ENCODE results near the gene RBFOX1. TPM values are rescaled to one million over a fixed set of nuclear protein-coding genes. Genes with fewer than 3 reads are reported as not detected.

RBFOX1 gene
- total RNA-seq, 4 donors from 2014 or later, result 0.08 to 0.32 TPM; not detected in 2

DNA sequence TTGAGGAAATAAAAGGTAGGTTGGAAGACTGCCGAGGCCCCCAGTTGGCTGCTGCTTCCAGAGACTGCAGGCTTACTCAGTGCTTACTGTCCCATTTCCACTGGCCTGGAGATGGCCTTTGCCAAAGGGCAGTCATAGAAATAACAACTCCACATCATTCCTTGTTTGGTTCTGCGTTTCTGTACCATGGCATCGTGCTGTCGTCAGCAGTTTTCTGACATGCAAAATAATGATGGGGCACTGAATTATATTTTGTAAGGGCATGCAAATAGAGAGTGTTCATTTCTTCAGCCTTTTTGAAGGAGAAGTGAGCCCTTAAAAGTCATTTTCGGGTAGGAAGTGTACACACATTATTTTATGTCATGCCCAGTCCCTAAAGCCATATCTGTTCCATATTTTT lies 88.9 kb downstream of the RBFOX1 start:
- H3K36me3 ChIP-seq, result no peaks in the 10 kb centered on the region
- H3K4me1 ChIP-seq, result no peaks in the 10 kb centered on the region
- 89% methylated on average over 5 of the region's 5 CpGs for WGBS
- no peak overlapping the region for H3K27ac ChIP-seq
- no peaks in the 10 kb centered on the region for H3K27me3 ChIP-seq
- DNase-seq (ENCODE audit: low spot score in 2 of 2), result no peak
- no peak overlapping the region for H3K4me3 ChIP-seq
- no peaks in the 10 kb centered on the region for H3K9me3 ChIP-seq
- TF ChIP-seq POLR2AphosphoS5 (IDR thresholded peaks at IDR 0.05) (no peak), EP300 (IDR thresholded peaks at IDR 0.05) (no peak), POLR2A (IDR thresholded peaks at IDR 0.05) (no peak)
- TF ChIP-seq, protein P1, sequence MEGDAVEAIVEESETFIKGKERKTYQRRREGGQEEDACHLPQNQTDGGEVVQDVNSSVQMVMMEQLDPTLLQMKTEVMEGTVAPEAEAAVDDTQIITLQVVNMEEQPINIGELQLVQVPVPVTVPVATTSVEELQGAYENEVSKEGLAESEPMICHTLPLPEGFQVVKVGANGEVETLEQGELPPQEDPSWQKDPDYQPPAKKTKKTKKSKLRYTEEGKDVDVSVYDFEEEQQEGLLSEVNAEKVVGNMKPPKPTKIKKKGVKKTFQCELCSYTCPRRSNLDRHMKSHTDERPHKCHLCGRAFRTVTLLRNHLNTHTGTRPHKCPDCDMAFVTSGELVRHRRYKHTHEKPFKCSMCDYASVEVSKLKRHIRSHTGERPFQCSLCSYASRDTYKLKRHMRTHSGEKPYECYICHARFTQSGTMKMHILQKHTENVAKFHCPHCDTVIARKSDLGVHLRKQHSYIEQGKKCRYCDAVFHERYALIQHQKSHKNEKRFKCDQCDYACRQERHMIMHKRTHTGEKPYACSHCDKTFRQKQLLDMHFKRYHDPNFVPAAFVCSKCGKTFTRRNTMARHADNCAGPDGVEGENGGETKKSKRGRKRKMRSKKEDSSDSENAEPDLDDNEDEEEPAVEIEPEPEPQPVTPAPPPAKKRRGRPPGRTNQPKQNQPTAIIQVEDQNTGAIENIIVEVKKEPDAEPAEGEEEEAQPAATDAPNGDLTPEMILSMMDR (IDR thresholded peaks at IDR 0.05), result no peak

DNA sequence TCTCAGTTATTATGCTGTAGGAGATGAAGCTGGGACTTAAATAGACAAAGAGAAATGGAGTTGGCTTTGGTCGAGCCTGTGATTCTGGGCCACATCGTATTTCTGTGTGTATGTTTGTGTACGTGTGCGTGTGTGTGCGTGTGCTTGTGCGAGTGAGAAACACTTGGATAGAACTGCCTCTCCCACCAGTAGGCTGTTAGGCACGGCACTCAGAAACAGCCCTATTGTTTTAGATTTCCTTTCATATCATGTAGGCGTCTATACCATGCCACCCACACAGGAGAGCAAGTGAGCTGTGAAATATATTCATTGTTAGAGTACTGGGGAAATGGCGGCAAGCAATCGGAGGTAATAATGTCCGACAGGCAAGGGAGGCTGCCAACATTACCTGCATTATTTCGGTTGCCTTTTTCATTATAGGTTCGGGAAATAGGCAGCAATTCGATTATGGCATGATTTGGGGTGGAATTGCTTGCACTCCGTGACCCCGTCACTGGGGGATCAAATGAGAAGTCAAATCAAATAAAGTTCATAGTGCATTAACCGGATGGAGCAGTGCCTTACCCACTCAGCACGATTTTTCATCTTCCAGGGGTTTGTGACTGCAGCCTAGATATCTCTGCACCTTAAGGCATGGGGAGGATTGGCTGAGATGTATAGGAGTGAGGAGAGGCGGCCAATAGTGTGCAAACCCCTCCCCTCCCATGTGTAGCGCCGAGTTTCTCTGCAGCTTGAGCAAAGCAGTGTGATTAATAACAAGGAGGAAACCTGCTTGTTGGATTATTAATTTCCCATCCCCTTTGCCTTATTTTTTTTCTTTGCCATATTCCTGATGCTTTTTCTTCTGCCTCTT lies 89.6 kb downstream of the RBFOX1 start:
- H3K9me3 ChIP-seq, result no peaks in the 10 kb centered on the region
- no peak for DNase-seq (ENCODE audit: low spot score in 2 of 2)
- whole genome bisulfite sequencing, result 82% methylated on average over 21 of the region's 21 CpGs
- H3K36me3 ChIP-seq, result no peaks in the 10 kb centered on the region
- no peak overlapping the region for H3K4me3 ChIP-seq
- H3K27me3 ChIP-seq, result no peaks in the 10 kb centered on the region
- TF ChIP-seq, protein P1 (IDR thresholded peaks at IDR 0.05), result no peak
- TF ChIP-seq POLR2AphosphoS5 (IDR thresholded peaks at IDR 0.05) (no peak), POLR2A (IDR thresholded peaks at IDR 0.05) (no peak), EP300 (IDR thresholded peaks at IDR 0.05) (no peak)
- H3K4me1 ChIP-seq, result no peaks in the 10 kb centered on the region
- H3K27ac ChIP-seq, result no peak overlapping the region

DNA sequence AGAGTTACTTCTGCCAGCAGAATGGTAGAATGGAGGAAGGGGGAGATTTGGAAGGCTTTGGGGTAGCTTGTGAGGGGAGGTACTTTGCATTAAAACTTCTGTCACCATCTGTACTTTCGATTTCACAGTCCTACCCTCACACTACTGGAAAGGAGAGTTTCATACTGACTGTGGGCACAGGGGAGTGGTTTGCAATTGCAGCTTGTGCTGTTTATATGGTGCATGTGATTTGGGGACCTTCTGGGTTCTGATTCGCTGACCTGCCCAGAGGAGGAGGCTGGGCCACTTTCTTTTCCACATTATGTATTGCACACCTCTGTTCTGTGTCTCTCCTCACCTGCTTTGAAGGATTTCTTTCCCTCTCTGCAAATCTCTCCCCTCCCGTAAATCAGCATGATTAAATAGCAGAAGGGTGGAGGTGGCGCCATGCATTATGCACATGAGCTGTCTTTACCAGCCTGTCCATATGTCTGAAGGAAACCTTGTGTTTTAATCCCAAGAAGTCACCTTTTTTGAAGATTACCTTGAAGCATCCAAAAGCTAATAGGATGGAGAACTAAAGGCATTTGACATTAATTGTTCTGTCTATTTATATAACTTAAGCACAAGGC lies 90.9 kb downstream of the RBFOX1 start:
- no peak for TF ChIP-seq EP300 (IDR thresholded peaks at IDR 0.05)
- no peak for TF ChIP-seq POLR2A (IDR thresholded peaks at IDR 0.05)
- no peak for TF ChIP-seq POLR2AphosphoS5 (IDR thresholded peaks at IDR 0.05)
- TF ChIP-seq, protein P1 (IDR thresholded peaks at IDR 0.05), result no peak
- WGBS, result 47% methylated on average over 4 of the region's 4 CpGs
- no peaks in the 10 kb centered on the region for H3K9me3 ChIP-seq
- no peaks in the 10 kb centered on the region for H3K4me1 ChIP-seq
- H3K27ac ChIP-seq, result no peak overlapping the region
- H3K36me3 ChIP-seq, result no peaks in the 10 kb centered on the region
- H3K27me3 ChIP-seq, result no peaks in the 10 kb centered on the region
- H3K4me3 ChIP-seq, result no peak overlapping the region
- no peak for DNase-seq (ENCODE audit: low spot score in 2 of 2)

DNA sequence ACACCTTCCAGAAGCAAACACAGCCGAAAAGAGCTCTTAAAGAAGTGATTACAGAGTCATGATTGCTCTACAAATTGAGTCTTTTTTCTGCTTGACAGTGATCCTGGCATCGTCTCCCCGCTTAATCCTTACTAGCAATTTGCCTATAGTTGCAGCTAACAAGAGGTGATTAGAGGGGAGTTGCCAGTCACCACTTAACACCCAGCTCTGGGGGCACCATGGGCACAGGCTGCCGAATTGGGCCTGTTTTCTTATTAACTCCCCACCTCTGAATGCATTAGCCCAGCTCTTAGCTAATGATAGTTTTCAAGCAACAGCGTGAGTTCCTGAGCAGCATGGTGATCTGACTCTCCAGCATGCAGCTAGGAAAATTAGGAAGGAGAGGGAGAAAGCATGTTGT lies 93.5 kb downstream of the RBFOX1 start:
- no peaks in the 10 kb centered on the region for H3K9me3 ChIP-seq
- TF ChIP-seq, protein P1 (IDR thresholded peaks at IDR 0.05), result no peak
- TF ChIP-seq EP300 (IDR thresholded peaks at IDR 0.05), result no peak
- TF ChIP-seq POLR2AphosphoS5 (IDR thresholded peaks at IDR 0.05), result no peak
- TF ChIP-seq POLR2A (IDR thresholded peaks at IDR 0.05), result no peak
- H3K4me1 ChIP-seq, result no peaks in the 10 kb centered on the region
- no peaks in the 10 kb centered on the region for H3K27me3 ChIP-seq
- WGBS, result 64% methylated on average over 5 of the region's 5 CpGs
- no peak for DNase-seq (ENCODE audit: low spot score in 2 of 2)
- H3K4me3 ChIP-seq, result no peak overlapping the region
- no peaks in the 10 kb centered on the region for H3K36me3 ChIP-seq
- no peak overlapping the region for H3K27ac ChIP-seq

DNA sequence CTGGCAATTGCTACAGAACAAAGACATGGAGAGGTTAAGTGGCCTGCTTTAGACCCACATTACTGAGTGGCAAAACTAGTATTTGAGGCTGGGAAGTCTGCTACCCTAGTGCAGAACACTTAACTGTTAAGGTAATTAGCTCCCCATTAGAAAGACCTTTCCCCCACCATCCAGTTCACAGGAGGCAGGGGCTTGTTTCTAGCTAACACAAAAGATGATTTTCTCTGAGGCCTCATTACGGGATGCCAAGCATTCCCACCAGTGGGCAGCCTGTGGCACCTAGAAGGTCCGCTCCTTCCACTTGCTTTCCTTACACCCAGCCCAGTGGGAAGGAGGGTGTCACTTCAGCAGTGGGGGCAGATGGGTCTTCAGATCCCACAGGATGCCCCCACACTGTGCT lies 99.1 kb downstream of the RBFOX1 start:
- Histone ChIP-seq H3K27ac (no peak overlapping the region), H3K9me3 (no peaks in the 10 kb centered on the region), H3K36me3 (no peaks in the 10 kb centered on the region), H3K4me3 (no peak overlapping the region), H3K27me3 (no peaks in the 10 kb centered on the region), H3K4me1 (no peaks in the 10 kb centered on the region)
- TF ChIP-seq POLR2A (IDR thresholded peaks at IDR 0.05), result no peak
- no peak for TF ChIP-seq EP300 (IDR thresholded peaks at IDR 0.05)
- TF ChIP-seq, protein P1 (IDR thresholded peaks at IDR 0.05), result no peak
- no peak for TF ChIP-seq POLR2AphosphoS5 (IDR thresholded peaks at IDR 0.05)
- 88% methylated on average over 2 of the region's 2 CpGs for WGBS
- no peak for DNase-seq (ENCODE audit: low spot score in 2 of 2)
